ENCODE data around the gene FLT3.

FLT3 gene

GRCh38 chr13:27964206-27964605 lies 136.2 kb downstream of the FLT3 start:
- in situ Hi-C loops (cut with HindIII; ENCODE audit: low sequenced_read_pairs), result loop anchor here (25.0 kb wide), 2 partner anchors 127 to 552 kb away; partner anchors contain the start of gene GTF3A

DNA sequence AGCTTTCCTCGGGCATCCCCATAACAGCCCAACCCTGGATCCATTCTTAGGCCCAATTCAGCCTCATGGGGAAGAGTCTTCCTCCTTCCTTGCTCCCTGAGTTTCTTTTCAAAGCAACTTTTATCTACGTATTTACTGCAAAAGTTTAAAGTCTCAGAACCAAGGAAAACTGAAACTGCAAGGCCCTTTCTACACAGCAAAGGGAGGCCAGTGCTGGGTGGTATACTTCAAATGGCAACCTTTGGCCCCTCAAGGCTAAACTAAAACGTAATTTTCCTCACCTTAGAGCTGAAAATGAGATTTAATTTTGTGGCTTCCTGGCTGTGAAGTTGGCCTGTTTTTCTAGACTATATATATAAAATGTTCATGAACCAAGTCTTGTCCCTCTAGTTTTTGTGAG lies 136.9 kb downstream of the FLT3 start:
- in situ Hi-C loops (cut with HindIII; ENCODE audit: low sequenced_read_pairs), result loop anchor here (25.0 kb wide), 2 partner anchors 126 to 551 kb away; partner anchors contain the start of gene GTF3A

DNA sequence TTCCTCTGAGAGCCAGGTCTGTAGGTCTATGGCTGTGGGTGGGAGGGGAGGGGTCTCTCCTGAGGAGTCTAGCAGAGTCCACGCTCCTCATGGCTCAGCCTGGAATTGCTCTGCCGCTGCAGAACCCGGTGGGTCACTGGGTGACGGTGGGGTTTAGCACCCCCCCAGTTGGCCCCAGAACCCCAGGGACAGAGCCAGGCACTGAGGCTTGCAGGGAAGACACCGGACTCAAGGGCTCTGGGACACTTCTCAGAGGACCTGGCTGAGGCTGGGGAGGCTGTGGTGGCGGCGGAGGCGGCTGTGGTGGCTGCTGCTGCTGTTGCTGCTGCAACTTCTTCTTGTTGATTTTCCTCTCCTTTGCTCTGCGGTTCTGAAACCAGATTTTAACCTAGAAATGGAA lies 137.4 kb downstream of the FLT3 start:
- in situ Hi-C loops (cut with HindIII; ENCODE audit: low sequenced_read_pairs), result loop anchor here (25.0 kb wide), 2 partner anchors 126 to 551 kb away; partner anchors contain the start of gene GTF3A

- in situ Hi-C loops (cut with HindIII; ENCODE audit: low sequenced_read_pairs), result loop anchor here (25.0 kb wide), 2 partner anchors 125 to 550 kb away; partner anchors contain the start of gene GTF3A
Observed at GRCh38 chr13:27962128-27962841, 138.1 kb downstream of the FLT3 start.

- in situ Hi-C loops (cut with HindIII; ENCODE audit: low sequenced_read_pairs), result loop anchor here (25.0 kb wide), 2 partner anchors 124 to 549 kb away; partner anchors contain the start of gene GTF3A
Observed at GRCh38 chr13:27961227-27962085, 138.9 kb downstream of the FLT3 start.

- in situ Hi-C loops (cut with HindIII; ENCODE audit: low sequenced_read_pairs), result loop anchor here (25.0 kb wide), 2 partner anchors 123 to 548 kb away; partner anchors contain the start of gene GTF3A
Observed at GRCh38 chr13:27960362-27961226, 139.8 kb downstream of the FLT3 start.

GRCh38 chr13:27959976-27960361 lies 140.4 kb downstream of the FLT3 start:
- in situ Hi-C loops (cut with HindIII; ENCODE audit: low sequenced_read_pairs), result loop anchor here (25.0 kb wide), 2 partner anchors 123 to 548 kb away; partner anchors contain the start of gene GTF3A

DNA sequence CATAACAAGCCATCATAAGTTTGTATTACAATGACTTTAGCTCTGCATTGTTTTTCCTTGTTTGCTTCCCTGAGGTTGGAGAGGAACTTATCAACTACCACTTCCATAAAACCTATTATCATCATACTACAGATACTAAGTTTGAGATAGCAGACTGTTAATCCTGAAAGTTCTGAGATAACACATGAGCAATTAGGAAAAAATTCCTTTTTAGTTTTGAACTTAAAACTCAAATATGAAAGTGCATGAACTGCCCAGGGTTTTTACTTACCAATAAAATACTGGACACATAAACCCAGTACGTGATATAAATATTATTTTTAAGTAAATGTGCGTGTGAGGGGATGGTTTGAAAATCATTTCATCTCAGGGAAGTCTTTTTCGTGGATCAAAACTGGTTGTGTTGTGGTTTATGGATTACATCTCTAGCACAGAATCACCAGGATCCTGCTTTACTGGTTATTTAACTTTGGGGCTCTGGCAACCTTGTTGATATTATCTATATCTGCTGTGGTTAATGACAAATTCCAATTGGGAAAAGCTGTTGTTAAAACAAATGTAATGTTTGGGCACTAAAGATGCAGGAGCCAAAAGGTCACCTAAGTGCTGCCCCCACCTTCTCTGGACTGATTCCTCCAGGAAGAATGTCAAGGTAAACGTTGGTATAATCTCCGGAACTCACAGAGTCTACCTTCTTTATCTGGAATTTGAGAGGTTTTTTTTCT lies 143.6 kb downstream of the FLT3 start:
- in situ Hi-C loops (cut with HindIII; ENCODE audit: low sequenced_read_pairs), result loop anchor here (25.0 kb wide), 2 partner anchors 119 to 544 kb away; partner anchors contain the start of gene GTF3A

DNA sequence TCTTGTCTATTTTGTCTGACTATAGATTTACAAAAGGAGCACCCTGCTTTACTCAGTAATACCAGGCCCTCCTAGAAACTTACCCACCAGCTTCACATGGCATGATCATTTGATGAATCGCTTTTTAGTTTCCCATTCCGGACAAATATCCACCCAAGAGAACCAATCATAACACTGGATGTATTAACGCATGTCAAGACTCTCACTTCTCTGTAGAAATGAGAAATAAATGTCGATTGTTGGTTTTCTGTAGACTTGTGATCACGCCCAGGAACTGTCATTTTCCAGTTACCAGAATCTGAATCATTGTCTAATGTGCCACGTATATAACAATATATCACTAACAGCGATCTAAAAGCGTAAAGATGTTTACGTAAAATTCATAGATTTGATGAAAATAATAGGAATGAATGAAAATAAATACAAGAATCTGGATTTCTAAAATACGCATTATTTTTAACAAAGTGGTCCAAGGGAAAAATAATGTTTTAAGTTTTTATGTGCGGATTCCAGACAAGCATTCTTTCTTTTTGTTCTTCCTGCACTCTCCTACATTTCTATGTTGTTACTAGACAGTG lies 145.3 kb downstream of the FLT3 start:
- in situ Hi-C loops (cut with HindIII; ENCODE audit: low sequenced_read_pairs), result loop anchor here (25.0 kb wide), 2 partner anchors 118 to 543 kb away; partner anchors contain the start of gene GTF3A

DNA sequence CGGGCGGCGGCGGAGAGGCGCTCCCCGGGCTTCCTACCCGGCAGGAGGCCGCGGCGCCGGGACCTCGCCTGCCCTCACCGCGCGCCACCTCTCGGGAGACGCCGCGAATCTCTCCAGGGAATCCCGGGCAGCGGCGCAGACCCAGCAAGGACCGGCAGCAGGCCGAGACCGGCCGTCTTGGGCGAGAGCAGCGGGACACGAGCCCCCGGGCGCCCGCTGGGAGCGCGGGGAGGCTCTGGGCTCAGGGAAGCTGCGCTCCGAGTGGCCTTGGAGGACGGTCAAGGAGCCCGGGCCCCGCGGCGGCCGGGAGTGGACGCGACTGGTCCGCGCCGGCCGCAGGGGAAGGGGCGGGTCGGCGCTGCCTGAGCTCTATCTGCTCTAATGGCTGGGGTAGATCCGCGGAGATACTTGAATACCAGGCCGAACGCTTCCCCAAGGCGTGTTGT lies 145.9 kb downstream of the FLT3 start:
- in situ Hi-C loops (cut with HindIII; ENCODE audit: low sequenced_read_pairs), result loop anchor here (25.0 kb wide), 2 partner anchors 117 to 542 kb away; partner anchors contain the start of gene GTF3A

- in situ Hi-C loops (cut with HindIII; ENCODE audit: low sequenced_read_pairs), result loop anchor here (25.0 kb wide), 2 partner anchors 117 to 542 kb away; partner anchors contain the start of gene GTF3A
Observed at GRCh38 chr13:27953676-27954405, 146.5 kb downstream of the FLT3 start.
